ENCODE results near the gene LETM1.

DNA sequence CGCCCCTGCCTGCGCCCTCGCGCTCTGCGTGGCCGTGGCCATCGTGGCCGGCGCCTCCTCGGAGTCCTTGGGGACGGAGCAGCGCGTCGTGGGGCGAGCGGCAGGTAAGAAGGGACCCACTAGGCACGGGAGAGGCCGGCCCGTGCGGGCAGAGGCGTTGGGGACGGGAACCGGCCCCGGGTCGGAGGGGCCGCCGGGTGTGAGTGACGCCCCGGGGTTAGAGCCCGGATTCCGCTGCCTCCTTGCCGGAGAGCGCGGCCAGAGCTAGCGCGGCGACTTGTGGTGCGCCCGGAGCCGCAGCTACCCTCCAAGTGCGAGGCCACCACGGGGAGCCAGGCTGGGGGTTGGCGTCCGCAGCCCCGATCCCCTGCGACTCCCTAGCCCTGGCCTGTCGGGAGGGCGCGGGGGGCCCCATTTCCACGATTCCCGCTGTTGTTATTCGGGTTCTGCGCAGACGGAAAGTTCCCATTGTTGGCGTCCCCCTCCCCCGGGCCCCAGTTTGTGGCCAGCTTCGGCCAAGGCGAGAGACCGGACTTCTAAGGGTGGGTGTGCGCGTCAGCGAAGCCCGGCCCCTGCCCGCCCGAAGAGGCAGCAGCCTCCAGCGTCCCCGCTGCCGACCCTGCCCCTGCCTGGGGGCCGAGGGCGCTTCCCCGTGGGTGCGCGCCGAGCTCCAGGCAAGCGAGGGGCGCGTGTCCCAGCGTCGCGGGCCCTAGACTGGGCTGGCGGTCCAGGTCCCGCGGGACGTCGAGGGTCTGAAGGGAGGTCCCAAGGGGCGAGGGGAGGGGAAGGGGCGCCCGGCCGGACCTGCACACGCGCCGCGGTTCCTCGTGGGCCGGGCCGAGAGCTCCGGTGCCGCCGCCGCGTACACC lies 61.8 kb downstream of the LETM1 start:
- TF ChIP-seq, protein P1, sequence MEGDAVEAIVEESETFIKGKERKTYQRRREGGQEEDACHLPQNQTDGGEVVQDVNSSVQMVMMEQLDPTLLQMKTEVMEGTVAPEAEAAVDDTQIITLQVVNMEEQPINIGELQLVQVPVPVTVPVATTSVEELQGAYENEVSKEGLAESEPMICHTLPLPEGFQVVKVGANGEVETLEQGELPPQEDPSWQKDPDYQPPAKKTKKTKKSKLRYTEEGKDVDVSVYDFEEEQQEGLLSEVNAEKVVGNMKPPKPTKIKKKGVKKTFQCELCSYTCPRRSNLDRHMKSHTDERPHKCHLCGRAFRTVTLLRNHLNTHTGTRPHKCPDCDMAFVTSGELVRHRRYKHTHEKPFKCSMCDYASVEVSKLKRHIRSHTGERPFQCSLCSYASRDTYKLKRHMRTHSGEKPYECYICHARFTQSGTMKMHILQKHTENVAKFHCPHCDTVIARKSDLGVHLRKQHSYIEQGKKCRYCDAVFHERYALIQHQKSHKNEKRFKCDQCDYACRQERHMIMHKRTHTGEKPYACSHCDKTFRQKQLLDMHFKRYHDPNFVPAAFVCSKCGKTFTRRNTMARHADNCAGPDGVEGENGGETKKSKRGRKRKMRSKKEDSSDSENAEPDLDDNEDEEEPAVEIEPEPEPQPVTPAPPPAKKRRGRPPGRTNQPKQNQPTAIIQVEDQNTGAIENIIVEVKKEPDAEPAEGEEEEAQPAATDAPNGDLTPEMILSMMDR (conservative IDR thresholded peaks at IDR 0.05; ENCODE audit: low read length): no peak
- no peak for TF ChIP-seq EZH2phosphoT487 (IDR thresholded peaks at IDR 0.05; ENCODE audit: borderline replicate concordance, low read depth, low read length)

Data from OCI-LY7 (cell line).